ENCODE data around the gene ODAD4.

DNA sequence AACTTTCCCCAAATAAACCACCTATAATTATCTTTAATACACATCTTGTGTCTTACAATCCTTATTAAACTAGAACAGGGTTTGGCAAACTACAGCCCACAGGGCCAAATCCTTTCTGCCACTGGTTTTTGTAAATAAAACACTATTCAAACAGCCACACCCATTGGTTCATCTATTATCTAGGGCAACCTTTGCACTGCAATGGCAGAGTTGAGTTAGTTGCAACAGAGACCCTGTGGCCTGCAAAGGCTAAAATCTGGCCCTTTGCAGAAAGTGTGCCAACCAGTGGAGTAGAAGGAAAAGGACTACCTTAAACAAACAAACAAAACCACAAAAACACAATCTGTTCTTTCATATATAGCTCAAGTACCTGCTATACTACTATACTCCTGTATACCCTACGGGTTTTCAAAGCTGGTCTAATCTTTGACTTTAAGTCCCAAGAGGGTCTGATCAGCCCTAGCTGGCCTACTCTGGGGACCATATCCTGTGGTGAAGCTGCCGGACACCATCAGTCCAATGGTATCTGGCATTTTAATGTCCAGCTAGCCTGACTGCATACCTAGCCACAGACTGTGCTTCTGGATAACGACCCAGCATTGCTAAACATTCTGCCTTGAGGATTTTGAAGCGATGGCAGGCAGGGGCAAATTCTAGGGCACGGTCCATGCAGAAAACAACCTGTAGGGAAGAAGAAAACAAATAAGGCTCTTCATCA lies 59.4 kb downstream of the ODAD4 start:
- TF ChIP-seq, protein P1, sequence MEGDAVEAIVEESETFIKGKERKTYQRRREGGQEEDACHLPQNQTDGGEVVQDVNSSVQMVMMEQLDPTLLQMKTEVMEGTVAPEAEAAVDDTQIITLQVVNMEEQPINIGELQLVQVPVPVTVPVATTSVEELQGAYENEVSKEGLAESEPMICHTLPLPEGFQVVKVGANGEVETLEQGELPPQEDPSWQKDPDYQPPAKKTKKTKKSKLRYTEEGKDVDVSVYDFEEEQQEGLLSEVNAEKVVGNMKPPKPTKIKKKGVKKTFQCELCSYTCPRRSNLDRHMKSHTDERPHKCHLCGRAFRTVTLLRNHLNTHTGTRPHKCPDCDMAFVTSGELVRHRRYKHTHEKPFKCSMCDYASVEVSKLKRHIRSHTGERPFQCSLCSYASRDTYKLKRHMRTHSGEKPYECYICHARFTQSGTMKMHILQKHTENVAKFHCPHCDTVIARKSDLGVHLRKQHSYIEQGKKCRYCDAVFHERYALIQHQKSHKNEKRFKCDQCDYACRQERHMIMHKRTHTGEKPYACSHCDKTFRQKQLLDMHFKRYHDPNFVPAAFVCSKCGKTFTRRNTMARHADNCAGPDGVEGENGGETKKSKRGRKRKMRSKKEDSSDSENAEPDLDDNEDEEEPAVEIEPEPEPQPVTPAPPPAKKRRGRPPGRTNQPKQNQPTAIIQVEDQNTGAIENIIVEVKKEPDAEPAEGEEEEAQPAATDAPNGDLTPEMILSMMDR (IDR thresholded peaks at IDR 0.05; ENCODE audit: low read depth, low read length, missing input control): no peak
- TF ChIP-seq, protein P2, sequence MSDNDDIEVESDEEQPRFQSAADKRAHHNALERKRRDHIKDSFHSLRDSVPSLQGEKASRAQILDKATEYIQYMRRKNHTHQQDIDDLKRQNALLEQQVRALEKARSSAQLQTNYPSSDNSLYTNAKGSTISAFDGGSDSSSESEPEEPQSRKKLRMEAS (IDR thresholded peaks at IDR 0.05): peak; percentile 79

Data from liver (tissue), 2 donors.